Breast epithelium (tissue), 4 donors: ENCODE measurements around the gene MTCP1. TPM values are rescaled to one million over a fixed set of nuclear protein-coding genes. Genes with fewer than 3 reads are reported as not detected.

Source experiments
- DNase-seq, 2 donors: peaks; one replicate each; pipeline ENCODE4 v3.0.0-alpha.2; 2019; ENCODE audit warnings: low spot score in 2 of 2
- H3K27ac ChIP-seq, 2 donors: fragments of 200-600 bp; sonication (generic) in 1 of 2; one replicate each; pipeline ENCODE4 v1.5.1; 2016 to 2019; ENCODE audit warnings: mild to moderate bottlenecking in 1 of 2
- H3K27me3 ChIP-seq, 2 donors: fragments of 200-600 bp; sonication (generic) in 1 of 2; one replicate each; pipeline versions ENCODE4 v1.5.1 to v1.6.0; 2017 to 2019; ENCODE audit warnings: control low read depth in 1 of 2, mild to moderate bottlenecking in 1 of 2
- H3K36me3 ChIP-seq: fragments of 200-600 bp; one replicate; pipeline ENCODE4 v1.5.1; 2019
- H3K4me1 ChIP-seq, 2 donors: fragments of 200-600 bp; sonication (generic); one replicate each; pipeline ENCODE4 v1.5.1; 2016 to 2019; ENCODE audit warnings: control low read depth in 1 of 2
- H3K4me3 ChIP-seq, 3 donors: fragments of 200-600 bp; sonication (generic); 1 replicate in 2 of 3; 2 replicates in 1 of 3; pipeline ENCODE4 v1.5.1; 2016 to 2019; ENCODE audit warnings: mild to moderate bottlenecking in 3 of 3, moderate library complexity in 2 of 3
- H3K9me3 ChIP-seq, 2 donors: fragments of 200-600 bp; sonication (generic) in 1 of 2; one replicate each; pipeline ENCODE4 v1.5.1; 2016 to 2019; ENCODE audit warnings: control low read depth in 1 of 2
- CTCF ChIP-seq, 3 donors: fragments of 450-650 bp; IDR thresholded peaks; one replicate each; pipeline ENCODE4 v1.5.1; 2016 to 2017; ENCODE audit warnings: antibody characterized with exemption in 3 of 3, mild to moderate bottlenecking in 3 of 3, moderate library complexity in 3 of 3
- POLR2A ChIP-seq: fragments of 450-650 bp; IDR thresholded peaks from one replicate; pipeline ENCODE4 v1.6.1; 2016; ENCODE audit warnings: antibody characterized with exemption, mild to moderate bottlenecking, moderate library complexity
- POLR2AphosphoS5 ChIP-seq, 3 donors: sonication (generic); formaldehyde crosslinking; IDR thresholded peaks; one replicate each; pipeline ENCODE4 v1.6.1; 2017; ENCODE audit warnings: antibody characterized with exemption in 3 of 3
- intact Hi-C: fragments of 100-400 bp; cut with DNase I; formaldehyde crosslinking; loops from one replicate; pipeline ENCODE4 v1.15.1; 2023; ENCODE audit warnings: low total_unique reads
- total RNA-seq, 3 donors: library from RNA; depleted of rRNA; stranded (reverse); fragments of >200 nt; gene quantifications; one replicate each; pipeline ENCODE4 v1.1.0, GENCODE V29; 2016

The MTCP1 gene
- total RNA-seq, 3 donors from 2014 or later, result 1.8 to 3.2 (median 2.3) TPM

- intact Hi-C loops, result no loop called here
- TF ChIP-seq POLR2A (no peak), POLR2AphosphoS5 (IDR thresholded peaks at IDR 0.05) (peak in 1 of 3 donors; percentile 2)
- Histone ChIP-seq H3K4me3 (peak overlapping the region; percentile 51 to 78 (median 57)), H3K36me3 (no peaks in the 10 kb centered on the region), H3K4me1 (no peaks in the 10 kb centered on the region), H3K27me3 (no peaks in the 10 kb centered on the region), H3K9me3 (no peaks in the 10 kb centered on the region), H3K27ac (peak overlapping the region; percentile 73 to 89)
- DNase-seq, result no peak
These were observed 851 bp upstream of the MTCP1 start for GRCh38 chrX:155071694-155072280.

- Histone ChIP-seq H3K9me3 (no peaks in the 10 kb centered on the region), H3K4me3 (peak overlapping the region; percentile 54 to 78 (median 57)), H3K36me3 (no peaks in the 10 kb centered on the region), H3K27ac (peak overlapping the region; percentile 81 to 89), H3K4me1 (no peaks in the 10 kb centered on the region), H3K27me3 (no peaks in the 10 kb centered on the region)
- intact Hi-C loops, result no loop called here
- no peak for TF ChIP-seq POLR2A
- peak in 1 of 3 donors; percentile 13 for TF ChIP-seq POLR2AphosphoS5 (IDR thresholded peaks at IDR 0.05)
- no peak for DNase-seq
These were observed 317 bp downstream of the MTCP1 start for GRCh38 chrX:155070663-155070974.

- DNase-seq, result no peak
- H3K4me1 ChIP-seq, result no peaks in the 10 kb centered on the region
- no peaks in the 10 kb centered on the region for H3K9me3 ChIP-seq
- H3K4me3 ChIP-seq, result peak overlapping the region; percentile 54 to 78 (median 57)
- intact Hi-C loops, result no loop called here
- no peaks in the 10 kb centered on the region for H3K27me3 ChIP-seq
- TF ChIP-seq POLR2AphosphoS5 (IDR thresholded peaks at IDR 0.05) (no peak), POLR2A (no peak), CTCF (IDR thresholded peaks at IDR 0.05) (no peak)
- H3K36me3 ChIP-seq, result no peaks in the 10 kb centered on the region
- H3K27ac ChIP-seq, result no peak overlapping the region
These were observed 898 bp downstream of the MTCP1 start for GRCh38 chrX:155070038-155070437.

- Histone ChIP-seq H3K4me1 (no peaks in the 10 kb centered on the region), H3K9me3 (no peaks in the 10 kb centered on the region), H3K4me3 (peak overlapping the region in 2 of 3 donors; percentile 57 to 78), H3K27me3 (no peaks in the 10 kb centered on the region), H3K36me3 (no peaks in the 10 kb centered on the region), H3K27ac (no peak overlapping the region)
- DNase-seq, result no peak
- TF ChIP-seq POLR2A (no peak), CTCF (IDR thresholded peaks at IDR 0.05) (no peak)
- intact Hi-C loops, result no loop called here
These were observed 1.5 kb downstream of the MTCP1 start for GRCh38 chrX:155069414-155069813.

- no peak for DNase-seq
- intact Hi-C loops, result no loop called here
- H3K27me3 ChIP-seq, result no peaks in the 10 kb centered on the region
- TF ChIP-seq POLR2AphosphoS5 (IDR thresholded peaks at IDR 0.05) (no peak), POLR2A (no peak), CTCF (IDR thresholded peaks at IDR 0.05) (no peak)
- H3K36me3 ChIP-seq, result no peaks in the 10 kb centered on the region
- H3K4me3 ChIP-seq, result no peak overlapping the region
- H3K4me1 ChIP-seq, result no peaks in the 10 kb centered on the region
- H3K27ac ChIP-seq, result no peak overlapping the region
- H3K9me3 ChIP-seq, result no peaks in the 10 kb centered on the region
These were observed 2.8 kb downstream of the MTCP1 start for GRCh38 chrX:155068165-155068564.

GRCh38 chrX:155065035-155065734, 5.8 kb downstream of the MTCP1 start:
- H3K36me3 ChIP-seq, result no peaks in the 10 kb centered on the region
- H3K9me3 ChIP-seq, result no peaks in the 10 kb centered on the region
- intact Hi-C loops, result no loop called here
- H3K4me3 ChIP-seq, result peak overlapping the region in 1 of 3 donors; percentile 2
- peak overlapping the region; percentile 63 to 79 for H3K27ac ChIP-seq
- DNase-seq, result no peak
- H3K4me1 ChIP-seq, result no peaks in the 10 kb centered on the region
- TF ChIP-seq POLR2AphosphoS5 (IDR thresholded peaks at IDR 0.05), result no peak
- TF ChIP-seq CTCF (IDR thresholded peaks at IDR 0.05), result no peak
- TF ChIP-seq POLR2A, result no peak
- no peaks in the 10 kb centered on the region for H3K27me3 ChIP-seq
